Activated CD4-positive, alpha-beta T cell treated with anti-CD3 and anti-CD28 coated beads, Interleukin-2, amount 10 ng/mL, durations not matched to agents 7 days and 5 days (primary cell): ENCODE measurements around the gene CCDC40. TPM values are rescaled to one million over a fixed set of nuclear protein-coding genes. Genes with fewer than 3 reads are reported as not detected.

Source experiments
- CTCF ChIA-PET: fragments of 350-600 bp; sonication (Branson Sonifier 250); formaldehyde crosslinking; loops from one replicate; lab custom pipeline; 2021; ENCODE audit warnings: antibody characterized with exemption; lab: Charles Lee
- POLR2A ChIA-PET: fragments of 350-600 bp; sonication (Branson Sonifier 250); formaldehyde crosslinking; loops from one replicate; lab custom pipeline; 2021; ENCODE audit warnings: antibody characterized with exemption; lab: Charles Lee
- DNase-seq: peaks from one replicate; pipeline ENCODE4 v3.0.0-alpha.2; 2020
- H3K27ac Mint-ChIP-seq: one replicate; pipeline ENCODE4 v1.8.0; 2021; ENCODE audit warnings: mild to moderate bottlenecking, moderate library complexity, mixed read lengths
- H3K27me3 Mint-ChIP-seq: one replicate; pipeline ENCODE4 v1.8.0; 2021; ENCODE audit warnings: mixed read lengths
- H3K36me3 Mint-ChIP-seq: one replicate; pipeline ENCODE4 v1.8.0; 2021; ENCODE audit warnings: low read depth, mixed read lengths
- H3K4me1 Mint-ChIP-seq: one replicate; pipeline ENCODE4 v1.8.0; 2021; ENCODE audit warnings: mixed read lengths
- H3K4me3 Mint-ChIP-seq: one replicate; pipeline ENCODE4 v1.8.0; 2021; ENCODE audit warnings: mild to moderate bottlenecking, moderate library complexity, mixed read lengths
- H3K9me3 Mint-ChIP-seq: one replicate; pipeline ENCODE4 v1.8.0; 2021; ENCODE audit warnings: mixed read lengths
- total RNA-seq, 2 experiments: library from RNA; stranded (reverse); gene quantifications; one replicate each; pipeline ENCODE4 v1.2.3, GENCODE V29; 2021

The CCDC40 gene
- total RNA-seq, 2 experiments from 2014 or later, result not detected

DNA sequence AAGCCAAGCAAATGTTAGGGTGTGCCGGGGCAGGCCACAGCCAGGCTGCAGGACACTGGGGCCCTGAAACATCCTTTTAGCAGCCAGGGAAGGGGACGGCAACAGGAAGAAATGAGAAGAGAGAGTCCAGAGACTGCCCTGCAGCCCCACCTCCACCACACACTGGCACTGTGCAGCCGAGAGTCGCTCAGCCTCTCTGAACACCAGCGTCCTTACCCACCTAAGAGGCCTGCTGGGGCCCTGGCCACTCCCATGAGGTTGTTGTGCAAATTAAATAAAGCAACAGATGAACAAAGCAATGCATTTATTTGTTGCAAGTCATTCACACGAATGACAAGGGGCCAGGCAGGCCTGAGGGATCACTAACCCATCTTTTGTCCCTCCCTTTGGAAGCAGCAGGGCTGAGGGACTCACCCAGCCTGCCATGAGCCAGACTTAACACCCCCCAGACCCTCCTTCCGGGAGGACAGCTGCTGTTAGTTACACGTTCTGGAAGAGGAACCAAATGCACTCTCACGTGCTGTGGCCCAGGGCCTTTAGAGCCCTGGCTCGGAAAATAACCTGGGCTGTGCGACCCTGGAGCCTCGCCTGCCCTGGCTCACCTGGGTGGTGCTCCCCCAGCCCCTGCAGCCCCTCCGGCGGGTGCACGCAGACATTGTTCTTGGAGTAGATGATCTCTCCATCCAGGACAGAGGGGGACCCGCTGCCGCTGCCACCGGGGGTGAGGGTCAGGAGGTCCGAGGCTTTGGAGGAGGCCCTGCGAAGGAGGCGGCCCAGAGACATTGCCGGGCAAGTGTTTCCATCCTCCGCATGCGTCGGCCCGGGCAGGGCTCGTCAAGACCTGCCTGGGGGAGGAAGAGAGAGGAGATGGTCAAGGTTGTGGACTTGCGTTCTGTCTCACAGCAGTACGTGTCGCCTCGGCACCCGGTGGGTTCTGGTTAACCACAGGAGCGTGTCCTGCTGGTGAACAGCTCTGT is 23.4 kb upstream of the CCDC40 start:
- no peaks in the 10 kb centered on the region for H3K36me3 Mint-ChIP-seq
- peaks cover 2% of the 10 kb centered on the region for H3K27me3 Mint-ChIP-seq
- DNase-seq, result no peak
- ChIA-PET CTCF (no interaction called here), POLR2A (no interaction called here)
- no peak overlapping the region for H3K27ac Mint-ChIP-seq
- H3K4me1 Mint-ChIP-seq, result peaks cover 2% of the 10 kb centered on the region
- H3K9me3 Mint-ChIP-seq, result peaks cover 2% of the 10 kb centered on the region
- H3K4me3 Mint-ChIP-seq, result no peak overlapping the region

DNA sequence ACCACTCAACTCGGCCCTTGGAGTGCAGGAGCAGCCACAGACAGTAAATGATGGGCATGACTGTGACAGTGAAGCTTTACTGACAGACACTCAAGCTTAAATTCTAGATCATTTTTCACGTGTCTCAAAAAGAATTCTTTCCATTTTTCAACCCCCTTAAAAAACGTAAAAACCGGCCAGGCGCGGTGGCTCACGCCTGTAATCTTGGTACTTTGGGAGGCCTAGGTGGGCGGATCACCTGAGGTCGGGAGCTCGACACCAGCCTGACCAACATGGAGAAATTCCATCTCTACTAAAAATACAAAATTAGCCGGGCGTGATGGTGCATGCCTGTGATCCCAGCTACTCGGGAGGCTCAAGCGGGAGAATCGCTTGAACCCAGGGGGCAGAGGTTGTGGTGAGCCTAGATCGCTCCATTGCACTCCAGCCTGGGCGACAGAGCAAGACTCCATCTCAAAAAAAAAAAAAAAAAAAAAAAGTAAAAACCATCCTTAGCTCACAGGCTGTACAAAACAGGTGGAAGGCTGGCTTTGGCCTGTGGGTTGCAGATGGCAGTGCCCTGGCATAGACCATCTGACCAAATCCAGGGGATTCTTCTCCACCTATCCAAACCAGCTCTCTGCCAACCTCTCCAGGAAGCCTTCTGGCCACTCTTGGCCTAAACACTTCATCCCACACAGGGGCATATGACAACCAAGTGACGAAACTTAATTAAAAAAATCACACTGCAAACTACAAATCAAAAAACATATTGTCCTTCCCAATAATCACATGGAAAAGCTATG is 19.0 kb upstream of the CCDC40 start:
- Mint-ChIP-seq H3K36me3 (no peaks in the 10 kb centered on the region), H3K27me3 (peaks cover 2% of the 10 kb centered on the region), H3K9me3 (peaks cover 2% of the 10 kb centered on the region), H3K4me1 (no peaks in the 10 kb centered on the region), H3K4me3 (no peak overlapping the region), H3K27ac (no peak overlapping the region)
- ChIA-PET CTCF (interaction anchor here (1.5 to 1.6 kb wide), 2 partner anchors 9 to 11 kb away, joined by 3 to 5 read pairs; no protein-coding TSS in a partner anchor), POLR2A (no interaction called here)
- DNase-seq, result no peak

DNA sequence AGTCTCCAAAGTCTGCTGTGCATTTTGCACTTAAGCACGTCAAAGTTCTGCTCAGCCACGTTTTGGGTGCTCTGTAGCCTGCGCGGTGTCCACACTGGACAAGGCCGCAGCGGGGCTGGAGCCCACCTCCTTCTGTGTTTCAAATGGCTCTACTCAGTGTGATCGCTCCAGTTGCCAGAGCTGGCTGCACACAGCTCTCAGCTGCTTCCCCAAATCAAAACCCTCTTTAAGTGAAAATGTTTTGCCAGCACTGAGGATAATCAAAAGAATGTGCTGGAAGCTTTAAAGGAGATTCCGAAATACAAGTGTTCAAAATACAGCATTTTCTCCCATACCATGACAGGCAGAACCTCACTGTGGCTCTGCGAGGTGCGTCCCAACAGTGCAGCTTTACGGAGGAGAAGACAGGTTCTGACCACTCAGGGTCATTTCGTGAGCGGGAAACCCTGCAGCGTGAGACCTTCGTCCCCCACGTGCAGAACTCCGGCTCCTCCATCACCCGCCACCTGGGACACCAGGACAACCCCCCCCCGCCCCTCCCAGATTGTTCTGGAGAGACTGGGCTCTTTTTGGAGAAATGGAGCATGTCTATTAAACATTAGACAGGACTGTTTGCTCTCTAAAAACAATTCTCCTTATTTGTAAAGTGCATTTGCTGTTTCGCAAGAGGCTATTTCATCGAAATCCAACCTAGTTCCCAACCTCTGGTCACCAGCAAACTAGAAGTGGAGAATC is 17.4 kb upstream of the CCDC40 start:
- peaks cover 2% of the 10 kb centered on the region for H3K27me3 Mint-ChIP-seq
- no peak overlapping the region for H3K27ac Mint-ChIP-seq
- no peaks in the 10 kb centered on the region for H3K36me3 Mint-ChIP-seq
- ChIA-PET CTCF (no interaction called here), POLR2A (no interaction called here)
- H3K9me3 Mint-ChIP-seq, result peaks cover 2% of the 10 kb centered on the region
- no peak for DNase-seq
- no peak overlapping the region for H3K4me3 Mint-ChIP-seq
- no peaks in the 10 kb centered on the region for H3K4me1 Mint-ChIP-seq

DNA sequence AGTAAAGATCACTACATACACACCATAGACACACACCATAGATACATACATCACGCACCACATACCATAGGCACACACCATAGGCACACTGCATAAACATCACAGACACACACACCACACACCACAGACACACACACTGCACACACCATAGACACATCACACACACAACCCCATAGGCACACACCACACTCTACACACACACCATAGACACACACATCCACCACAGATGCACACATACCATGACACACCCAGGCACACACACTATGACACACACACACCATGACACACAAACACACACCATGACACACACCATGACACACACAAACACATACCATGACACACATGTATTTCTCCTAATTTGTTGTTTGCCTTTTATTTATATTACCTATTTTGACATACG is 14.8 kb upstream of the CCDC40 start:
- Mint-ChIP-seq H3K27me3 (no peaks in the 10 kb centered on the region), H3K9me3 (no peaks in the 10 kb centered on the region), H3K36me3 (no peaks in the 10 kb centered on the region), H3K4me1 (no peaks in the 10 kb centered on the region), H3K4me3 (no peak overlapping the region), H3K27ac (no peak overlapping the region)
- ChIA-PET POLR2A (no interaction called here), CTCF (interaction anchor here (1.2 kb wide), 1 partner anchor 11 kb away, joined by 3 read pairs; no protein-coding TSS in a partner anchor)
- no peak for DNase-seq

DNA sequence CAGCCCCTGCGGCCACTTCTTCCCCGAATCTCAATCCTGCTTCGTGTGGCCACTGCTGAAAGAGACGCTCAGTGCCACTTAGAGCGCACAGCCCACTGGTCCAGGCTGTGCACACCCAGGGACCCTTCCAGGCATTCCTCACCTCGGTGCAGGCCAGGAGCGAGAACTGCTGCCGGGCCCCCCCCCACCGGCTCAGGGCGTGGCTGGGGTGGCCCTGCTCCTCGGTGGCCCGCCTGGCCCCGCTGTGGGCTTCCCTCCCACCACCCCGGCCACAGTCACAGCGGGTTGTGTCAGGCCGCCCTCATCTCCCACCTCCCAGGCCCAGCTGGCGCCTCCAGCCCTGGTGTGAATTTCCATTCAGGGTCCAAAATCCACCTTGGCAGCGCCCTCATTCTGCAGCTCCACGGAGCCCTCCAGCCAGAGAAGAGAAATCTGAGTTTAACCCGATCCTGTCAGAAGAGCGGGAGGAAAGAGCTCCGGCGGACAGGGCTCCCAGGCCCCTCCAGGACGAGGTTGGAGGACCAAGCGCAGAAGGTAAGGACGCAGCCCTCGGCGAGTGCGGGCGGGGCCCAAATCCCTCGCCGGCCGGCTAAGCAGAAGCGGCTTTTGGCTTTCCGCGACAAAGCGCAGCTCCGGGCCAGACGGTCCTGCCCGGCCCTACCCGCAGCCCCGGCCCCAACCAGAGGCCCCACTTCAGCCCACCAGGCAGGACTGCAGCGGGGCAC is 12.8 kb upstream of the CCDC40 start:
- no peak overlapping the region for H3K4me3 Mint-ChIP-seq
- ChIA-PET CTCF (interaction anchor here (0.6 to 1.4 kb wide), 2 partner anchors 15 to 123 kb away, joined by 3 read pairs; no protein-coding TSS in a partner anchor), POLR2A (no interaction called here)
- H3K4me1 Mint-ChIP-seq, result no peaks in the 10 kb centered on the region
- H3K36me3 Mint-ChIP-seq, result no peaks in the 10 kb centered on the region
- no peak for DNase-seq
- no peaks in the 10 kb centered on the region for H3K9me3 Mint-ChIP-seq
- H3K27ac Mint-ChIP-seq, result no peak overlapping the region
- H3K27me3 Mint-ChIP-seq, result no peaks in the 10 kb centered on the region

DNA sequence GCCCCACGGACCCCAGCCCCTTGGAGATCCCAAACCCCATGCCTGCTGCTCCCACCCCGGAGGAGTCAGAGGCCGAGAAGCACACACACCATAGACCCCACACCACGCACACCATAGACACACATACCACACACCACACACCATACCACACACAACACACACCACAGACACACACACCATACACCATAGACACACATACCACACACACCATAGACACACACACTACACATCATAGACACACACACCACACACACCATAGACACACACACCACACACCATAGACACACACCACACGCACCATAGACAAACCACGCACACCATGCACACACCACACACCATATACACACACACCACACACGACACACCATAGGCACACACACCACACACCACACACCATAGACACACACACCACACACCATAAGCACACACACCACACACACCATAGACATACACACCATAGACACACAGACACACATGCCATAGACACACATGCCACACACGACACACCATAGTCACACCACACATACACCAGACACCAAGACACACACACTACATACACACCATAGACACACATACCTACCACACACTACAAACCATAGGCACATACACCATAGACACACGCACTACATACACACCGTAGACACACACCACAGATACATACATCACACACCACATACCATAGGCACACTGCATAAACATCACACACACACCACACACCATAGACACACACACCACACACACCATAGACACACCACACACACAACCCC is 12.1 kb upstream of the CCDC40 start:
- H3K27ac Mint-ChIP-seq, result no peak overlapping the region
- no peaks in the 10 kb centered on the region for H3K27me3 Mint-ChIP-seq
- H3K4me3 Mint-ChIP-seq, result no peak overlapping the region
- no peaks in the 10 kb centered on the region for H3K9me3 Mint-ChIP-seq
- ChIA-PET POLR2A (no interaction called here), CTCF (interaction anchor here (1.4 kb wide), 1 partner anchor 16 kb away, joined by 3 read pairs; no protein-coding TSS in a partner anchor)
- no peak for DNase-seq
- H3K4me1 Mint-ChIP-seq, result no peaks in the 10 kb centered on the region
- no peaks in the 10 kb centered on the region for H3K36me3 Mint-ChIP-seq

DNA sequence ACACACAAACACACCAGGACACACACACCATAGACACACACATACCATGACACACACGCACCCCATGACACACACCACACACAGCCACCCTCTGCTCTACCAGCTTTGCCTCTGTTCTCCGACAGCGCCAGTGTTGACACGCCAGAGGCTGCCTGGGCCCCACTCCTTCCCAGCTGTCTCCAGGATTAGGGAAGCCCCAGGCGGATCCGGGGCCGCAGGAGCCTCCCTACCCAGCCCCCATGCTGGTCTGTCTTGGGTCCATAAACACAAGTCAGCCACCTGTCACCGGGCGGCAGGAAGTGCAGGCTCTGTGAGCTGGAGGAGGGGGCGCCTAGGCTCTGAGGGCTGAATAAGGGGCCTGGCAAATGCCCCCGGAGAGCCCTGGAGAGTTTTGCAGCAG is 11.3 kb upstream of the CCDC40 start:
- Mint-ChIP-seq H3K36me3 (no peaks in the 10 kb centered on the region), H3K27me3 (no peaks in the 10 kb centered on the region)

DNA sequence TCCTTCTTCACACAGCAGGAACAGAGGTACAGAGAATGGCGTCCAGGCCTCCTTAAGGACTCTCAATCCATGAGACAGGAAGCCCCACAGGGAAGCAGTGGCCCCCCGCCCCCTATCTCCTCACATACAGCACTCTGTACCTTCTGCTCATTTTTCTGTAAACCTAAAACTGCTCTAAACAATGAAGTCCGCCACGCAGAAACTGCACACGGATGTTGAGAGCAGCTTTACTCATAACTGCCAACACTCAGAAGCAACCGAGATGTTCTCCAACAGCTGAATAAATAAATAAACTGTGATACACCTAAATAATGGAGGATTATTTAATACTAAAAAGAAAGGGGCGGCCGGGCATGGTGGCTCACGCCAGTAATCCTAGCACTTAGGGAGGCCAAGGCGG is 10.6 kb upstream of the CCDC40 start:
- Mint-ChIP-seq H3K36me3 (no peaks in the 10 kb centered on the region), H3K27me3 (no peaks in the 10 kb centered on the region), H3K4me3 (no peak overlapping the region), H3K4me1 (no peaks in the 10 kb centered on the region), H3K9me3 (no peaks in the 10 kb centered on the region), H3K27ac (no peak overlapping the region)
- no peak for DNase-seq
- ChIA-PET CTCF (no interaction called here), POLR2A (no interaction called here)

More for the DNA sequence above, 11.3 kb upstream of the CCDC40 start:
- Mint-ChIP-seq H3K4me1 (no peaks in the 10 kb centered on the region), H3K4me3 (no peak overlapping the region), H3K27ac (no peak overlapping the region), H3K9me3 (no peaks in the 10 kb centered on the region)
- ChIA-PET CTCF (no interaction called here), POLR2A (no interaction called here)
- DNase-seq, result no peak

DNA sequence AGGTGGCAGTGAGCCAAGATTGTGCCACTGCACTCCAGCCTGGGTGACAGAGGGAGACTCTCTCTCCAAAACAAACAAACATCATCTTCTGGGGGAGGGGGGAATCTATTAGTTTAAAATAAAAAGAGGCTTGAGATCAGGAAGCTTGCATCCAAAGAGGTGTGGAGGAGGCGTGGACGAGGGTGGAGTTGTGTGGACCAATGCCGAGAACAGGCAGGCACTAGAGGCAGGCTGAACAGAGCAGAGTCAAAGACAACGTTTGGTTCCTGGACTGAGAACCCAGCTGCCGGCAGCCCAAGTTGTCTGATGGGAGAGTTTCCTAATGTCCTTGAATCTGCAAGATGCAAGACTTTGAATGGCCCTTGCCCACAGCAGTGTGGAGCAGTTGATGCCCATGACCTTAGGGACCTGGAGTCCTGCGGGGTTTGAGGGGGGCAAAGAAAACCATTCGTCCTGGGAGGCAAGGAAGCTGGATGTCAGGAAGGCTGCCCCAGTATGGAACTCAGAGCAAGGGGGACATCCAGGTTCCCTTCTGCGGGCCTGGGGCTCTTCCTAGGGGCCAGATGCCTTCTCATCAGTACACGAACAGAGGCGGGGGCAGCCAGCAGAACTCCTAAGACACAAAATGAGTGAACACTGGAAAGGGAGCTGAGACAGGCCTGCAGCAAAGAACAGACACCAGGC is 9.9 kb upstream of the CCDC40 start:
- H3K4me3 Mint-ChIP-seq, result no peak overlapping the region
- peaks cover under 1% of the 10 kb centered on the region for H3K4me1 Mint-ChIP-seq
- no peaks in the 10 kb centered on the region for H3K36me3 Mint-ChIP-seq
- H3K27ac Mint-ChIP-seq, result no peak overlapping the region
- H3K27me3 Mint-ChIP-seq, result no peaks in the 10 kb centered on the region
- POLR2A ChIA-PET, result no interaction called here
- CTCF ChIA-PET, result interaction anchor here (1.1 to 1.6 kb wide), 2 partner anchors 18 to 66 kb away, joined by 3 read pairs; no protein-coding TSS in a partner anchor
- no peak for DNase-seq
- H3K9me3 Mint-ChIP-seq, result no peaks in the 10 kb centered on the region

DNA sequence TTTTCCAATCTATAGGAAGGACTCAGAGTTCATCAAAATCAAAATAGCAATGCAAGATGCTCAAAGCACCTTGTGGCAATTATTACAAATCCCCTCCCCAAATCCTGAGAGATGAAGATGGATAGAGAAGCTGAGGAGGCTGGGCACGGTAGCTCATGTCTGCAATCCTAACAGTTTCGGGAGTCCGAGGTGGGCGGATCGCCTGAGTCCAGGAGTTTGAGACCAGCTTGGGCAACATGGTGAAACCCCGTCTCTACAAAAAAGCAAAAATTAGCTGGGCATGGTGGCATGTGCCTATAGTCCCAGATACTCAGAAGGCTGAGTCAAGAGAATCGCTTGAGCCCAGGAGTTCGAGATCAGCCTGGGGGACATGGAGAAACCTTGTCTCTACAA is 9.4 kb upstream of the CCDC40 start:
- POLR2A ChIA-PET, result no interaction called here
- Mint-ChIP-seq H3K9me3 (no peaks in the 10 kb centered on the region), H3K4me1 (peaks cover 4% of the 10 kb centered on the region), H3K27me3 (no peaks in the 10 kb centered on the region), H3K27ac (no peak overlapping the region), H3K4me3 (no peak overlapping the region), H3K36me3 (no peaks in the 10 kb centered on the region)
- DNase-seq, result no peak
- CTCF ChIA-PET, result interaction anchor here (1.1 to 1.6 kb wide), 2 partner anchors 19 to 66 kb away, joined by 3 read pairs; no protein-coding TSS in a partner anchor

DNA sequence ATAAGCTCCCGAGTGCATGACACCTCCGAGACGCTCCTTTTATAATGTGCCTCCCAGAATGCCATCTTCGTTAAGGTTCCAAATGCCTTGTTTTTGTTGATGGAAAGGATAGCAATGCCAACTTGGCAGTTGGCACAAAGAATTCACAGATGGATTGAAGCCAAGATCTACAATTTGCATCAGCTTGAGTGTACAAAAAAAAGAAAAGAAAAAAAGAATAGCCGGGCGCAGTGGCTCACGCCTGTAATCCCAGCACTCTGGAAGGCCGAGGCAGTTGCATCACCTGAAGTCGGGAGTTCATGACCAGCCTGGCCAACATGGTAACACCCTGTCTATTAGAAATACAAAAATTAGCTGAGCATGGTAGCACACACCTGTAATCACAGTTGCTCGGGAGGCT is 8.4 kb upstream of the CCDC40 start:
- DNase-seq, result no peak
- Mint-ChIP-seq H3K9me3 (no peaks in the 10 kb centered on the region), H3K36me3 (no peaks in the 10 kb centered on the region), H3K27ac (no peak overlapping the region), H3K4me3 (no peak overlapping the region), H3K4me1 (peaks cover 4% of the 10 kb centered on the region), H3K27me3 (peaks cover 3% of the 10 kb centered on the region)
- ChIA-PET CTCF (interaction anchor here (0.6 to 1.6 kb wide), 6 partner anchors 19 to 1333 kb away, joined by 3 to 5 read pairs (median 3); no protein-coding TSS in a partner anchor), POLR2A (interaction anchor here (0.6 kb wide), 1 partner anchor 10 kb away, joined by 4 read pairs; no protein-coding TSS in a partner anchor)
